IPS-11a (cell line): ENCODE measurements around the gene MYO15B.
A peak's percentile ranks its signal among the peaks of the same experiment; 100 is the strongest.

Source experiments
- H3K4me3 ChIP-seq: one replicate; pipeline ENCODE4 v1.5.1; 2013; ENCODE audit warnings: low read depth, low read length, control low read depth

The MYO15B gene

DNA sequence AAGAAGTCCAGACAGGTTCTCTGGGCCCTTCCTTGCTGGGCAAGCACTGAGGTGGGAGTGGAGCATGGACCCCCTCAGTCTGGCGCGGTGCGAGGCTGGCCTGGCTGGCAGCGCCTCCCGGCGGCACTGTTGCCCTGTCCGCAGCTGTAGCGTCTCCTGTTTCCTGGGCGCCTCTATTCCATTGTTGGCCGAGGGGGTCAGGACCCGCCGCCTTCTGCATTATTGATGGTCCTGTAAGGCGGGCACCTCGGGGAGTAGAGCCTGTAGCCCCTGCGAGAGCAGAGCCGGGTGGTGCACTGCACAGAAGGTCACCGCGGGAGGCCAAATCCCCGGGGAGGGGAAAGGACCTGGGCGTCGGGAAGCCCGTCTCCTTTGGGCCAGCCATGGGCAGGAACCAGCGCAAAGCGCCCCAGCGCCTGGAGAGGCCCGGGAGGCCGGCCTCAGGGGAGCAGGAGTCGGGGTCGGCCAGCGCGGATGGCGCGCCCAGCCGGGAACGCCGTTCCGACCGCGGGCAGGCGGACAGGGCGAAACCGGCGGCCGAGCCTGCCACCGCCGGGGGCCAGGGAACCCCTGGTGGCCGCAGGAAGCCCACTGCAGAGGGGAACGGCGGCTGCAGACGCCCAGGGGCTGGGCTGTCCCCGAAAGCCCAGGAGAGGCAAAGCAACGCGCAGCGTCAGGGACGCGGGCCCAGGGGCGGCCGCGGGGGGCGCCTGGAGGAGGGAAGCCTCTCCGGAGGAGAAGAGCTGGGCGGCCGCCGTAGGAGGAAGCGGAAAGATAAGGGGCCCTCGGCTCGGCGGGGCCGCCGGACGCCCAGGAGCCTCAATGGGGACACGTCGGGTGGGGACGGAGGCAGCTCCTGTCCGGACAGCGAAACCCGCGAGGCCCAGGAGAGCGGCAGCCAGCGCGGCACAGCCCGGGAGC lies at the start of gene MYO15B:
Gene MYO15B, plus strand, starts transcription at position 126 of the 921 bp plus-strand sequence. Its CDS starts 258 bp downstream, at position 384.
- peak within 1 kb of the TSS; percentile 33 for H3K4me3 ChIP-seq

DNA sequence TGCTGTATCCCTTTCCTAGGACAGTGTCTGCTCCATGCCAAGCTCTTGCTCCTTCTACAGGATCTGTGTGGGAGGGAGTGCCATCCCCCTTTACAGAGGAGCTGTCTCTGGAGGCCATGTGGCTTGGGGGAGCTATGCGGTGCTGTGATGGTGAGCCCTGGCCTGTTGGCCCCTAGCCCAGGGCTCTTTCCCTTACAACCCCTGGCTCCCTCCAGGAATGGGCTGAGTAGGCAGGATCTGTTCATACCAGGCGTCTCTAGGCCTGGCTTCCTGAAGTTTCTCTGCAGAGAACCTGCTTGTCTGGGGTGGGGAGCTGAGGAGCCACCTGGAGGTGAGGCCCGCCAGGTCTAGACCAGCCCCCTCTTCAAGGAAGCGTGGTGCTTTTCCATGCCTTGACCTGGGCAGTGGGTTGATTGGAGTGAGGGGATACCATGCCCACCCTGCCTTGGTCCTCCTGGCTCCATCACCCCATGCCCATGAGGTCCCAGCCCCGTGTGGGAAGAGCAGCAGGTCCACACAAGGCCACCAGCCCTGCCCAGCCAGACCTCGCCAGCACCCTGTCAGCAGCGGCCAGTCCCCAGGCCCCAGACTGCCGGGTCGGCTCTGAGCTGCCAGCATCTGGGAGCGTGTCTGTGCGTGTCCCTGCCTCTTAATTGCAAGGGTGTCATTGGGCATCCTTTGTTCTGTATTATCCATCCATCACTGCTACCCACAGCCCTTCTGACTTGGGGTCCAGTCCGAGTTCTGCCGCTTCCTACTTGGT lies 47.5 kb upstream of the MYO15B start:
- no peak overlapping the region for H3K4me3 ChIP-seq

DNA sequence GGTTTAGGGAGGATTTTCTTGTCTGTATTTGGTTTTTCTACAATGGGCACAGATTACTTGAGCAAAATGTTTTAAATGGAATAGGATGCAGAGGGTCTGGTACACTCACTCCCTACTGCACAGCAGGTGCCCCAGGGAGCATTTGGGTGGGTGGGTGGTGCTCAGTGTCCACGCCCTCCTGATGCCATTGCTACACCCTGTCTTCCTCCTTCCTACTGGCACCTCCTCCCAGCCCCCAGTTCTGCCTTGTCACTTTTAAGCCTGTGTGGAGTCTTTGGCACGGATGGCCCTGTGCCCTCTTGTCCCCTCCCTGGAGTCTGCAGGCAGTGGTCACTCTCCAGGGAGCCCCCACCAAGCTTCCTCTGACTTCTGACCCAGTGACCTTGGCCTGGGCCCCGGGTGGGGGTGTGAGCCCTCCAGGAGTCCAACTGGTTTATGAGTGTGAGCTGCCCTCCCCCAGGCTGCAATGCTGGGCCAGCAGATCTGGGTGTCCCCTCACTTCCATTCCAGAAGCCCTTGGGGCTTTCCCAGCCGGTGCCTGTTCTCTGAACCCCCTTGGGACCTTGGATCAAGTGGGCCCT lies 46.6 kb upstream of the MYO15B start:
- no peak overlapping the region for H3K4me3 ChIP-seq

DNA sequence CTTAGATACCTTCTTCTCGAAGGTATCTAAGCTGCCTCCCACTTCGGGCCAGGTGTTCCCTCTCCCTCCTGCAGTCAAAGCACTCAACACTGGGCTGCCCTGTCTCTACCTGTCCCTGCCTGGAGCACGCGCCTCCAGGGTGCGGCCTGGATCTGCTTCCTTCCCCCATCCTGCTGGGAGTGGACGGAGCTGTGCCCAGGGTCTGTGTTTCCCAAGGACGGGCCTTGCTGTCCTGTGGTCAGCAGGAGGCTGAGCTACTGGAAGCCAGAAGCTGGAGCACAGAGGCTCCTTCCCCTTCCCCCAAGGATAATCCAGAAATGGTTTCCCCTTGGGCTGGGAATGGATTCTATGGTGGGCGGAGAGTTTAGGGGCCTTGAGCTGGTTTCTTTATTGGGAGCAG lies 45.4 kb upstream of the MYO15B start:
- no peak overlapping the region for H3K4me3 ChIP-seq

DNA sequence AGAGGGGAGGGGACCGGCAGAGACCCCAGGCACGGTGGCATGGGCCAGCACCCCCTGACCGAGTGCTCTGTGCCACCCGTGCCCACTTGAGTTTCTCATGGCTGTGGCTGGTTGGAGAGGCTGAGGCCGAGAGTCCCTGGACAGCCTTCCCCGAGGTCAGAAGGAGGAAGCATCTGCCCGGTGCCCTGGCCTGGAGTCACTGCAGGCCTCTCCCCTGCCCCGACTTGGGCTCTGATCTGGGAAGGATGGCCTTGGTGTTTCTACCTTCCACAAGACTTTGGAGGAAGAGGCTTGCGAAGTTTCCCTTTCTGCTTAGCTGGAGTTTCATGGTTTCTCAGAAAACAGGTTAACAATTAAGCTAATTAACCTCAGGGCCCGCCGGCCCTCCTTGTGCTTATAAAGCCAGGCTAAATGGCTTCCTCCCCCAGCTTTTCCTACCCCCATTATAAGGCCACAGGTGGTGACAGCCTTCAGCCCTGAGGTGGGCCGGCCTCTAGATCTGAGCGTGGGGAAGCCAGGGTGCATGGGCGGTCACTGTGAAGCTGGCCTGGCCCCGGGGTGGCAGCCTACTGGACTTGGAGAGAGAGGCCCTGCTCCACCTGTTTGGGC lies 44.8 kb upstream of the MYO15B start:
- H3K4me3 ChIP-seq, result no peak overlapping the region

DNA sequence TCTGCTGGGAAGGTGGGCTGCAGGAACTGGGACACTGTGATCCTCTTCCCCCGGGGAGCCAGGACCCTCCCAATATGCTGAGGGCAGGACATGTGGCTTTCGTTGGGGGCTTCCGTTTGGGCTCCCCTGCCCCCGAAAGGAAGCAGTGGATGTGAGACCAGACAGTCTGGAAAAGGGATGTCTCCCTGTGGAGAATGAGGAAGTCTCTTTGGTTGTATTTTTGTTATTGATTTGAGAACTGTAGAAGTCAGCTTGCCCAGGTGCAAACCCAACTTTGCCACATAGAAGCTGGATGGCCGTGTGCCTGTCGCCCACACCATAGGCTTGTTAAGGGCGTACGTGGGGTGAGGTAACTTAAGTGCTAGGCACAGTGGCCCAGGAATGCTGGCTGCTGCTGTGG lies 43.4 kb upstream of the MYO15B start:
- no peak overlapping the region for H3K4me3 ChIP-seq

DNA sequence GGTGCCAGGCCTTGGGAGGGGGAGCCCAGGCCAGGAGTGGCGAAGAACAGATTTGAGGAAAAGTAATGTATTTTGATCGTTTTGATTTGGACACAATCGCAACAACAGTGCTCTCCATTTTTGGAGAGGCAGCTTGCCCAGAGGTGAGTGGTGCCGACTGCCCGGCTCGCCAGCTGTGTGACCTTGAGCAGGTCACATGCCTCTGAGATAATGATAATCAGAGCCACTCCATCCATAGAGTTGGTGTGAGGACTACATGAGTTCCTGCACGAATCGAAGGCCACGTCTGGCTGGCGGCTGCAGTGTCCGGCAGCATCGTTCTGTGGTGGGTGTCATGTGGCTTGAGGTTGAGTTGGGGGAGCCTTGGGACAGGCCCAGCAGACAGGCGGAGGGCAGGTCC lies 41.4 kb upstream of the MYO15B start:
- H3K4me3 ChIP-seq, result no peak overlapping the region

DNA sequence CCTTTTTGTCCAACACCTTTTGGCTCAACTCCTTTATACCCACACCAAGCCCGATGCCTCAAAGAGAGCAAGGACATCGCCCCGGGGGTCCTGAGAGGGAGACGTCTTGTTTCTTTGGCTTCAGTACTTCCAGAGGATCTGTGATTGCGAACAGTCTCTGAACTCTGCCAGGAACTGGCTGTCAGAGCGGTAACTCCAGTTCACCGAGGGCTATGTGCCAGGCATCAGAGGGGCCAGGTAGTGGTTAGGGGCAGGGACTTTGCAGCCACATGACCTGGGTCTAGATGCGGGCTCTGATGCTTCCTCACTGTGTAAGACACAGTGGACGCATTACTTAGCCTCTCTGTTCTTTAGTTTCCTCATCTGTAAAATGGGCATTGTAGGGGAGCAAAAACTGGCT lies 40.5 kb upstream of the MYO15B start:
- H3K4me3 ChIP-seq, result no peak overlapping the region

DNA sequence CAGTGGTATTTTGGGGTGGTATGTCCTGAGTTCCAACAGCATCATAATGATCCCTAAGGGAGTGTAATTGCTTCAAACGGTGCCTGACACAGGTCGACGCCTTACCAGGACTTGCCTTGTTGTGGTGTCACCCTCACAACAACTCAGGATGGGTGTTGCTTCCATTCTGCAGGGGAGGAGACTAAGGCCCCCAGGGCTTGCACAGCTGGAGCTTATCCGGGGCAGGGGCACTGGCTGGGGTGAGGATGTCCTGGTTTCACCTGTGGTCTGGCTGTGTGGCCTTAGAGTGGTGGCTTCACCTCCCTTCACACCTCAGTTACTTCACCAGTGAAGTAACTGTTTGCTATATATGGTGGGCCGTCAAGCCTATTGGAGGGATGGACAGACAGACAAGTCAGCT lies 38.8 kb upstream of the MYO15B start:
- no peak overlapping the region for H3K4me3 ChIP-seq

DNA sequence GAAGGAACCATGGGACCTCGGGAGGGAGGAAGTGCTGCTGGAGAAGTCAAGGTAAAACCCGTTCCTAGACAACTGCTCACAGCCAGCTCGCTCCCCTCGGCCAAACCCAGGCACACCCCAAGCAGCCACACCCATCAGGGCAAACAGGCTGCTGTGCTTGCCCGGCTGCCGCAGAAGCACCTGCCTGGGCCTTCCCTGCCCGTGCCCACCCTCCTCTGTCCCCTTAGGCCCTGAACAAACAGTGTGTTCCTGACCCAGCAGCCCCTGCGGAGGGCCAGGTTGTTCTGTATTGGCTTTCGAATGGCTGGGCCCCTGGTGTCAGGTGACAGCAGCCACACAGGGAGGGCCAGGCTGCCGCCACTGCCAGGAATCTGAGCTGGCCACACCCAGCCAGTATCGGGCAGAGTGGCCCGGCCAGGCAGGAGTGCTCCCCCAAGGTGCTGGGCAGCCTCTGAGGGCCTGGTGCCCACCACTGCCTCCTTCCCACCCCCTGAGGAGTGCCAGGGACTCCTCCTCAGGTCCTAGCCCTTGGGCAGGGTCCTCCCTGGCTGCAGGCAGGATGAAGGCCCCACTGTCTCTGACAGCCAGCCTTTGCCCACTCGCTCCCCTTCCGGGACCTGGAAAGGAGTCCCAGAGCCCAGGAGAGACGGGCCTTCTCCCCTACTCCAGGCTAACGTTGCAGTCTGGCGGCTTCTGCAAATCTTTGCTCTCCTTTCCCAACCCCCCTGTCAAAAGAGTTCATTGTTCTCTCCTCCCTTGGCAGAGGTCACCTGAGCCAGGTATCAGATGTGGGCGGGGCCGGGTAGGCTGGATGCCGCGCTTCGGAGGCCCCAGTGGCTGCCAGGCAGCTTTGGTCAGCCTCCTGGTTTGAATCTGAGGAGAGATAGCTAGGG lies 38.1 kb upstream of the MYO15B start:
- H3K4me3 ChIP-seq, result peak overlapping the region; percentile 13

DNA sequence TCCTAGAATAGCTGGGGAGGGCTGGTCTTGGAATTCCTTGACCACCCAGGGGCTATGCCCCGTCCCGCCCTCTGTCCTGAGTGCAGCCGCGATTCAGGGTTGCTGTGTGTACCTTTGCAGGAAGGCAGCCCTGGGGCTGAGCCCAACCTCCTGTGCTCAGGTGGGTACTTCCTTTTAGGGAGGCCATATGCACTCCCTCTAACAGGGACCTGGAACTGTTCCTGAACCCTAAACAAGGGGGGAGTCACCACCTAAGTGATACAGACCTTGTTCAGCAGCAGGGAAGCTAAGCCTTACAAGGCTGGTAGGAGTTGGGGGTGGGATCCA lies 37.5 kb upstream of the MYO15B start:
- no peak overlapping the region for H3K4me3 ChIP-seq

DNA sequence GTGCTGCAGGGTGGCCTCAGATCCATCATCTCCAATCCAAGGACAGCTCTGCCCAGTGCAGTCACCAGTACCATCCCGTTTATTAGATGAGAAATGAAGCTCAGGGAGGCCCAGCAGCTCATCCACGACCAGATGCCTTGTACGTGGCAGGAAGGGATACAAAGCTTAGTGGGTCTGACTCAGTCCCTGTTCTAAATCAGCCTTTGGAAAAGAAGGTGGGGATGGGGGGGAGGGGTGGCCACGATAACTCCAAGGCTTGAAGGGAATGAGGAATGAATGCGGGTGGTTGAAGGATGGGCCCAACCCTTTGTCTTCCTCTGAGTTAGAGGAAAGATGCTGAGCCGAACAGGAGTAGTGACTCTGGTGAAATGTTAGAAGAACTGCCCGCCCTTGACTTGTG lies 36.3 kb upstream of the MYO15B start:
- H3K4me3 ChIP-seq, result no peak overlapping the region

DNA sequence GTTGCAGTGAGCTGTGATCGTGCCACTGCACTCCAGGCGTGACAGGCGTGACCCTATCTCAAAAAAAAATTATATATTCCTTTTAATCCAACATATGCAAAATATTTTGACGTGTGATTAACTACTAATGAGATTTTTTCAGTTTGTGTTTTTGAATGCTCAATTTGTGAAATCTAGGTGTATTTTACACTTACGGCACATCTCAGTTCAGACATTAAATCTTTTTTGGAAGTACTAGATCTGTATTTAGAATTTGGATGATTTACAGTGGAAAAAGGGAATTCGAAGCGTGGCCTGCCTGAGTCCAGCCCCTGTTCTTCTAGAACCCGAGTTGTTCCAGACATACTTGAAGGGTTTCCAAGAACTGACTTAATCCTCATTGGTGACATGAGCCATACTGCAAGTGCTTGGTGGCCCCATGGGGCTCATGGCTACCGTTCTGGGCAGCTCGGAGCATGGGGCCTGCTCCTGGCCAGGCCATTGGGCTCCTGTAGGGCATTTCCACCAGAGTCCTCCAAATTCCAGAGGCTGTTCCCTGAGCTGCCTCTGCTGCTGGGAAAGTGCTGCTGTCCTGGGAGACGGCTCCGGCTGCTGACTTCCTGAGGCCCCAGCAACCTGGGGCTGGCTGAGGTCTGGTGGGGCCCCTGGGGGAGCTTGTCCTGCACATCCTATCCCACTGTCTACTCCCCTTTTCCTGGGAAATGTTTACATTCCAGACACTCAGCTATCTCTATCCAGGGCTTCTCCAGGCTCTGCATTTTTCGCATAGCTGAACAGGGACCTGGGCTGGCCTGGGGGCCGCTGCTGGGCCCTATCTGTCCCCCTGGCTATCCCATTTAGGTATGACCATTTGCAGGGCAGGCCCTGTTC lies 34.9 kb upstream of the MYO15B start:
- H3K4me3 ChIP-seq, result no peak overlapping the region

DNA sequence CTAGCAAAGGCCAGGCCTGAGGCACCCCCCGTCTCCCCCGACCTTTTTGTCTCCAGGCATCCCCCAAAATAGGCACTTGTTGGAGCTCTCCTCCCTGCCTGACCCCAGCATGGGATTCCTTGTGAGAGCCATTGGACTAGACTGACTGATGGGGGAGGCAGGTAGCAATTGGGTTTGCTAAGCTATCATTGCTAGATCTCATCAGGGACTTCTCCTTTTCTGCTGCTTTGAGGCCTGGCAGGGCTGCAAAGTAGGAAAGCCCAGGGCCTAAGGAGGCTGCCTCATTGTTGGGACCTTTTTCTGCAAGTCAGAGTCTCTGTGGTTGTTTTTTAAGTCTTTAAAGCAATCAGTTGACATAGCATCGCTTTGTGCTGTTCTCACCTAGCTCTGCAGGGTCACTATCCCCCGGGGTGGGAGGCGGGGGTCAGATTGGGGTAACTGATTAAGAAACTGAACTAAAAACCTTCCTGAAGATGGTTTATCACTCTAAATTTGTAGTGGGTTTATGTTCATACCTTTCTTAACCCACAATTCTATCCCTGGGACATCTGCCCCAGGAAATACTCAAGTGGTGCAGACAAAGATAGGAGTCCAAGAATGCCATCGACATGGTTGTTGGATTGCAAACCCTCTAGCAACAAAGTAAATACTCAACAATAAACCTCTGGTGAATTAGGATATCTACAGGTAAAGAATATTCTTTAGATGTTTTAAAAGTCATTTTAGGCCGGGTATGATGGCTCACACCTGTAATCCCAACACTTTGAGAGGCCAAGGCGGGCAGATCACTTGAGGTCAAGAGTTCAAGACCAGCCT lies 34.1 kb upstream of the MYO15B start:
- H3K4me3 ChIP-seq, result no peak overlapping the region

DNA sequence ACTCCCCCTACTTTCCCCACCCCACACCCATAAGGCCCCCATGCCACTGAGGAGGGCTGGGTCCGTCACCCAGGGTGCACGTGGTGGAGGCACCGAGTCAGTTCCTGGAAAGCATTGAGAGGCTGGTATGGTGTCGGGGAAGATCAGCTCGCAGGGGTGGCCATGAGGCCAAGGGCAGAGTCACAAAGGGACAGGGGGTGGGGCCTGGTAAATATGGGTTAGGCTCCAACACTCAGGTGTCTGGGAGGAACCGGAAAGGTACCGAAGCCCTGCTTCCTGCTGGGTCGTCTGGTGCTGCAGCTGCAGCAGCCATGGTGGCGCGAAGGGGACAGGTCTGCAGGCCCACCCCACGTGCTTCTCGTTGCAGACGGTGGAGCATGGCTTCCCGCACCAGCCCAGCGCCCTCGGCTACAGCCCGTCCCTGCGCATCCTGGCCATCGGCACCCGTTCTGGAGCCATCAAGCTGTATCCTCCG lies 31.9 kb upstream of the MYO15B start:
- H3K4me3 ChIP-seq, result no peak overlapping the region

DNA sequence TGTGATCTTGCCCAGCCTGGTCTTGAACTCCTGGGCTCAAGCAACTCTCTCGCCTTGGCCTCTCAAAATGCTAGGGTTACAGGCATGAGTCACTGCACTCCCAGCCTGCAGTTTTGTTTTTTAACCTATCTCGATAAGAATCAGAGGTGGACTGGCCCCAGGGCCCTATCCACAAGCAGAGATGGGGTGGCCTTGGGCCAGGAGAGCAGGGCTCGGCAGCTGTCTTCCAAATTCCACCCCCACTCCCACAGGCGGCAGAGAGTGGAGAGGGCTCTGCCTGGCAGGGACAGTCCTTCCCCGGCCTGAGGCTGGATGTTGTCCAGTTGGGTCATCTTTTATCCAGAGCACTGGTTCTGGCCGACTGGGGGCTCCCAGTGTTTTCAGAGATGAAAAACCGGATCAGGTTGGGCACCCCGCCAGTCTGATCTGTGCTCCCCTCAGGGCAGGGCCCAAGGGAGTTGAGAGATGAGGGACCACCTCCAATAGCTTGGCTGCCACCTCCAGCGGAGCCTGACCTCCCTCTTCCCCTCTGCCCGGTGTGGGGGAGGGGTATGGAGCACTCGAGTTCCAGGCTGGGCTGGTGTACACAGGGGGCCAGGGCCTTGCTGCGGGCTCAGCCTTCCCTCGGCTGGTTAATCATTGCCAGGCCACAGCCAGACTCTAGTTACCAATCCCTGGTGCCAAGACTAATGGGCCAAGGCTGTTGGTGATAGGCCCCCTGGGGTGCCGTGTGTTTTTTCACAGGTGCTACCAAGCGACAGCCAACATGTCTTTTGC lies 30.3 kb upstream of the MYO15B start:
- no peak overlapping the region for H3K4me3 ChIP-seq

DNA sequence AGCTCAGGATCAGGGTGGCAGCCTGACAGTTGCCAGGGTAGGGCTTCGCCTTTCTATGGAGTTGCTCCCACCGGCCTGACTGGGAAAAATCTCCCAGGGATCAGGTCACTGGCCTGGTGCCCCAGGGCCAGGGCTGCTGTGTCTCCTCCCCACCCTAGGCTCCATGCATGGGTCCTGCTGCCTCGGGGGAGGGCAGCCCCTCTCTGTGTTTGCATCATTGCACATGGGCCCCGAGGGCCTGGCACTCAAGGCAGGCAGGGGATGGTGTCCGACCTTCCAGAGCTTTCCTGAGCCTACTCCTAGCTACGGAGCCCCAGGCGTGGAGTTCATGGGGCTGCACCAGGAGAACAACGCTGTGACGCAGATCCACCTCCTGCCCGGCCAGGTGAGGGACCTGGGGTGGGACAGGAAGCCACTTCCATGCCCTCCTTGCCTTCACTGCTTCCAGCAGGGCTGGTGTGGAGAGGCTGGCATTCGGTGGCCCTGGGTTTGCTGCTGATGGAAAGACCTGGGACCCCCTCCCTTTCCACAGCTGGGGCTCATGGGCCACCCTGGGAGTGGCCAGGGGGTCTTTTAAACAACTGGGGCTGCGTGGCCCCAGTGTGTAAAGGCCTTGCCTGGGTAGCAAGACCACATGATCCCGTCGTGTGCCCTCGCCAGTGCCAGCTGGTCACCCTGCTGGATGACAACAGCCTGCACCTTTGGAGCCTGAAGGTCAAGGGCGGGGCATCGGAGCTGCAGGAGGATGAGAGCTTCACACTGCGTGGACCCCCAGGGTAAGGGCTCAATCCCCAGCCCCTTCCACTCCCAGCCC lies 29.5 kb upstream of the MYO15B start:
- no peak overlapping the region for H3K4me3 ChIP-seq
